ENCODE data around the gene ANTXR1. TPM values are rescaled to one million over a fixed set of nuclear protein-coding genes. Genes with fewer than 3 reads are reported as not detected.

The ANTXR1 gene
- total RNA-seq, 1 experiment from 2014 or later, result 37.3 TPM

DNA sequence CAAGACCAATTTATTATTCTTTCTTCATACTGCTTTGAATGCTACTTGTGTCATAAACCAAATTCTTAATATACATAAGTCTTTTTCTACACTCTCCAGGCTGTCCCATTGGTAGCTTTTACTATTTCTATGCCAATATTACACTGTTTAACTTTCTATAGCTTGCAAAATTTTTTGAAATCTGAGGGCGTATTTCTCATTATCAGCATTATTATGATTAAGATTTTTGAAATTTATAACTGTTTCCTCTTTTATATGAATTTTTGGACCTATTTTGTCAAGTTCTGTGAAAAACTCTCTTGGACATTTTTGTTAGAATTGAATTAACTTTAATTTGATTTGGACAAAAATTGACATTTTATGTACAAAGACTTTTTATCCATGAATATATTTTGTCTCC, 275.4 kb downstream of the ANTXR1 start:
- Histone ChIP-seq H2BK15ac (ENCODE audit: low read depth, low read length) (no peak overlapping the region), H3K9me3 (ENCODE audit: control insufficient read depth, low read depth, low read length) (no peaks in the 10 kb centered on the region), H4K8ac (replicated peaks; ENCODE audit: insufficient read length, low read depth, low read length) (no peak overlapping the region), H3K27me3 (ENCODE audit: insufficient read depth, low read length) (no peaks in the 10 kb centered on the region; the same call in 1 of the 2 replicates), H3K27ac (ENCODE audit: insufficient read length, low read depth, low read length) (no peak overlapping the region), H4K20me1 (ENCODE audit: control insufficient read depth, insufficient read depth, insufficient read length) (no peaks in the 10 kb centered on the region), H4K91ac (ENCODE audit: insufficient read length, low read depth, low read length) (no peak overlapping the region), H3K79me1 (ENCODE audit: insufficient read depth, low read depth, low read length, poor library complexity, severe bottlenecking) (no peaks in the 10 kb centered on the region), H3K4me1 (ENCODE audit: insufficient read depth, low read length) (no peaks in the 10 kb centered on the region), H2BK120ac (ENCODE audit: low read depth, low read length, poor library complexity, severe bottlenecking) (no peak overlapping the region), H3K4ac (ENCODE audit: low read depth, low read length) (no peak overlapping the region), H3T11ph (ENCODE audit: low read length) (no peak overlapping the region), H2AFZ (ENCODE audit: low read length) (no peak overlapping the region), H3K9ac (ENCODE audit: extremely low read depth, insufficient read length, low read length) (no peak overlapping the region), H3K14ac (ENCODE audit: insufficient read depth, low read length) (no peak overlapping the region), H3K4me2 (ENCODE audit: insufficient read depth, insufficient read length, low read length) (no peak overlapping the region), H3K23ac (ENCODE audit: insufficient read length, low read depth, low read length) (no peak overlapping the region), H2BK12ac (ENCODE audit: insufficient read length, low read depth, low read length) (no peak overlapping the region), H2BK20ac (ENCODE audit: low read depth, low read length, poor library complexity, severe bottlenecking) (no peak overlapping the region), H2BK5ac (ENCODE audit: insufficient read length, low read length) (no peak overlapping the region), H3K18ac (ENCODE audit: insufficient read length, low read depth, low read length) (no peak overlapping the region), H3K79me2 (ENCODE audit: insufficient read depth, low read length) (no peaks in the 10 kb centered on the region), H3K23me2 (ENCODE audit: insufficient read length, low read depth, low read length, poor library complexity, severe bottlenecking) (no peaks in the 10 kb centered on the region), H2AK5ac (ENCODE audit: insufficient read length, low read length) (no peak overlapping the region), H4K5ac (ENCODE audit: insufficient read length, low read depth, low read length) (no peak overlapping the region), H3K56ac (ENCODE audit: insufficient read length, low read depth, low read length) (no peak overlapping the region)
- Mint-ChIP-seq H3K27me3 (ENCODE audit: low read depth) (no peaks in the 10 kb centered on the region), H3K27ac (no peak overlapping the region), H3K4me3 (no peak overlapping the region), H3K4me1 (no peaks in the 10 kb centered on the region), H3K9me3 (no peaks in the 10 kb centered on the region), H3K36me3 (ENCODE audit: insufficient read depth in 1 of 3, low read depth in 3 of 3) (no peaks in the 10 kb centered on the region)
- TF ChIP-seq, protein P1, sequence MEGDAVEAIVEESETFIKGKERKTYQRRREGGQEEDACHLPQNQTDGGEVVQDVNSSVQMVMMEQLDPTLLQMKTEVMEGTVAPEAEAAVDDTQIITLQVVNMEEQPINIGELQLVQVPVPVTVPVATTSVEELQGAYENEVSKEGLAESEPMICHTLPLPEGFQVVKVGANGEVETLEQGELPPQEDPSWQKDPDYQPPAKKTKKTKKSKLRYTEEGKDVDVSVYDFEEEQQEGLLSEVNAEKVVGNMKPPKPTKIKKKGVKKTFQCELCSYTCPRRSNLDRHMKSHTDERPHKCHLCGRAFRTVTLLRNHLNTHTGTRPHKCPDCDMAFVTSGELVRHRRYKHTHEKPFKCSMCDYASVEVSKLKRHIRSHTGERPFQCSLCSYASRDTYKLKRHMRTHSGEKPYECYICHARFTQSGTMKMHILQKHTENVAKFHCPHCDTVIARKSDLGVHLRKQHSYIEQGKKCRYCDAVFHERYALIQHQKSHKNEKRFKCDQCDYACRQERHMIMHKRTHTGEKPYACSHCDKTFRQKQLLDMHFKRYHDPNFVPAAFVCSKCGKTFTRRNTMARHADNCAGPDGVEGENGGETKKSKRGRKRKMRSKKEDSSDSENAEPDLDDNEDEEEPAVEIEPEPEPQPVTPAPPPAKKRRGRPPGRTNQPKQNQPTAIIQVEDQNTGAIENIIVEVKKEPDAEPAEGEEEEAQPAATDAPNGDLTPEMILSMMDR (conservative IDR thresholded peaks at IDR 0.05), result no peak
- DNase-seq, result no peak
- no CpG with 5 or more reads among the region's 1 CpG for WGBS (ENCODE audit: extremely low coverage, insufficient read length, low lambda C conversion rate)
